Neural cell (in vitro differentiated cells): Measurements from ENCODE around the gene LCE1F. TPM values are rescaled to one million over a fixed set of nuclear protein-coding genes. Genes with fewer than 3 reads are reported as not detected.

Experiments
- H2AFZ ChIP-seq: fragments of 200-600, 300-800 bp; sonication (generic), shearing (Covaris generic); 2 replicates; pipeline ENCODE4 v1.6.0; 2014; ENCODE audit warnings: low read depth, mild to moderate bottlenecking, antibody characterized with exemption, low read length, moderate library complexity
- H3F3A ChIP-seq: fragments of 200-600 bp; shearing (Covaris generic); 2 replicates; pipeline ENCODE4 v1.6.1; 2016; ENCODE audit warnings: mild to moderate bottlenecking, moderate library complexity, mixed read lengths, antibody characterized with exemption, low read length; ENCODE audit not compliant: insufficient read depth, poor library complexity, severe bottlenecking
- H3K27ac ChIP-seq: fragments of 200-600, 300-800 bp; sonication (generic), shearing (Covaris generic); 2 replicates; pipeline ENCODE4 v1.5.1; 2014; ENCODE audit warnings: mild to moderate bottlenecking, low read length, moderate library complexity
- H3K27me3 ChIP-seq: fragments of 300-800, 200-600 bp; sonication (generic), shearing (Covaris generic); 2 replicates; pipeline ENCODE4 v1.6.0; 2014; ENCODE audit warnings: mild to moderate bottlenecking, low read depth, low read length, moderate library complexity; ENCODE audit not compliant: insufficient read depth
- H3K36me3 ChIP-seq: fragments of 300-800, 200-600 bp; sonication (generic), shearing (Covaris generic); 2 replicates; pipeline ENCODE4 v1.5.1; 2014; ENCODE audit warnings: mild to moderate bottlenecking, antibody characterized with exemption, low read length, moderate library complexity; ENCODE audit not compliant: insufficient read depth
- H3K4me2 ChIP-seq: fragments of 300-800, 200-600 bp; sonication (generic), shearing (Covaris generic); 2 replicates; pipeline ENCODE4 v1.6.0; 2014; ENCODE audit warnings: mild to moderate bottlenecking, low read length
- H3K4me3 ChIP-seq: fragments of 300-800, 200-600 bp; sonication (generic), shearing (Covaris generic); 2 replicates; pipeline ENCODE4 v1.5.1; 2014; ENCODE audit warnings: mild to moderate bottlenecking, low read length, moderate library complexity
- H3K79me2 ChIP-seq: fragments of 200-600 bp; shearing (Covaris generic); replicated peaks from 2 replicates; pipeline ENCODE4 v1.6.0; 2014; ENCODE audit warnings: mild to moderate bottlenecking, low read length, moderate library complexity; ENCODE audit not compliant: insufficient read depth
- H3K9ac ChIP-seq: fragments of 300-800, 200-600 bp; sonication (generic), shearing (Covaris generic); 2 replicates; pipeline ENCODE4 v1.6.1; 2016; ENCODE audit warnings: mild to moderate bottlenecking, low read length, mixed read lengths
- H3K9me2 ChIP-seq: fragments of 200-600 bp; shearing (Covaris generic); 2 replicates; pipeline ENCODE4 v1.6.1; 2016; ENCODE audit warnings: mild to moderate bottlenecking, low read length, mixed read lengths; ENCODE audit not compliant: insufficient read depth
- H3K9me3 ChIP-seq: fragments of 200-600, 300-800 bp; sonication (generic), shearing (Covaris generic); 2 replicates; pipeline ENCODE4 v1.6.1; 2016; ENCODE audit warnings: mild to moderate bottlenecking, mixed run types, low read length, moderate library complexity, mixed read lengths
- H4K20me1 ChIP-seq: fragments of 200-600 bp; shearing (Covaris generic); 2 replicates; pipeline ENCODE4 v1.6.1; 2016; ENCODE audit warnings: mild to moderate bottlenecking, mixed run types; ENCODE audit not compliant: insufficient read depth
- CTCF ChIP-seq: fragments of 450-650 bp; IDR thresholded peaks from 2 replicates; pipeline ENCODE4 v1.5.1; 2014; ENCODE audit warnings: antibody characterized with exemption, mild to moderate bottlenecking, moderate library complexity; ENCODE audit not compliant: poor library complexity, severe bottlenecking
- EP300 ChIP-seq: fragments of 450-650 bp; conservative IDR thresholded peaks from 2 replicates; pipeline ENCODE4 v1.6.1; 2014; ENCODE audit warnings: antibody characterized with exemption, mild to moderate bottlenecking, moderate library complexity; ENCODE audit not compliant: poor library complexity, severe bottlenecking
- EZH2 ChIP-seq: fragments of 200-600, 300-800 bp; shearing (Covaris generic), sonication (generic); IDR thresholded peaks from 2 replicates; pipeline ENCODE4 v1.6.1; 2014; ENCODE audit warnings: antibody characterized with exemption, low read length, borderline replicate concordance, mild to moderate bottlenecking; ENCODE audit not compliant: insufficient read depth, poor library complexity, severe bottlenecking
- MXI1 ChIP-seq: fragments of 450-650 bp; conservative IDR thresholded peaks from 2 replicates; pipeline ENCODE4 v1.6.1; 2014; ENCODE audit warnings: antibody characterized with exemption, mild to moderate bottlenecking; ENCODE audit not compliant: poor library complexity, severe bottlenecking
- POLR2AphosphoS5 ChIP-seq: IDR thresholded peaks from 2 replicates; pipeline ENCODE4 v1.6.1; 2012
- RAD21 ChIP-seq: fragments of 450-650 bp; conservative IDR thresholded peaks from 2 replicates; pipeline ENCODE4 v1.6.1; 2014; ENCODE audit warnings: antibody characterized with exemption, mild to moderate bottlenecking, moderate library complexity
- REST ChIP-seq: IDR thresholded peaks from 2 replicates; pipeline ENCODE4 v1.6.1; 2012; ENCODE audit warnings: borderline replicate concordance
- SMC3 ChIP-seq: fragments of 450-650 bp; conservative IDR thresholded peaks from 2 replicates; pipeline ENCODE4 v1.6.1; 2014; ENCODE audit warnings: antibody characterized with exemption, mild to moderate bottlenecking, moderate library complexity; ENCODE audit not compliant: poor library complexity
- TAF1 ChIP-seq: IDR thresholded peaks from 2 replicates; pipeline ENCODE4 v1.6.1; 2012; ENCODE audit warnings: low read depth
- polyA plus RNA-seq: library from polyadenylated mRNA; depleted of rRNA; stranded (reverse); fragments of >200 nt; gene quantifications from 2 replicates; pipeline ENCODE4 v1.2.3, GENCODE V29; 2014

Gene LCE1F
- polyA plus RNA-seq, 1 donor from 2014 or later, result not detected

GRCh38 chr1:152745765-152746444 is 29.0 kb upstream of the LCE1F start:
- Histone ChIP-seq H3K4me3 (no peak overlapping the region), H2AFZ (no peak overlapping the region), H3K9me2 (no peaks in the 10 kb centered on the region), H3F3A (no peaks in the 10 kb centered on the region), H3K4me2 (no peak overlapping the region), H4K20me1 (no peaks in the 10 kb centered on the region), H3K27me3 (no peaks in the 10 kb centered on the region), H3K36me3 (no peaks in the 10 kb centered on the region), H3K9me3 (no peaks in the 10 kb centered on the region), H3K27ac (no peak overlapping the region), H3K9ac (no peak overlapping the region), H3K79me2 (no peaks in the 10 kb centered on the region)
- TF ChIP-seq MXI1 (no peak), TAF1 (no peak), POLR2AphosphoS5 (no peak), EZH2 (no peak), CTCF (no peak), SMC3 (no peak), EP300 (no peak)

- Histone ChIP-seq H3K9ac (no peak overlapping the region), H3K27me3 (no peaks in the 10 kb centered on the region), H3F3A (no peaks in the 10 kb centered on the region), H3K4me3 (no peak overlapping the region), H2AFZ (no peak overlapping the region), H3K79me2 (no peaks in the 10 kb centered on the region), H3K9me2 (no peaks in the 10 kb centered on the region), H3K9me3 (no peaks in the 10 kb centered on the region), H3K27ac (no peak overlapping the region), H3K36me3 (no peaks in the 10 kb centered on the region), H3K4me2 (no peak overlapping the region), H4K20me1 (no peaks in the 10 kb centered on the region)
- TF ChIP-seq SMC3 (no peak), MXI1 (no peak), EZH2 (no peak), REST (no peak), RAD21 (no peak), EP300 (no peak), CTCF (no peak), POLR2AphosphoS5 (no peak), TAF1 (no peak)
Observed at GRCh38 chr1:152747831-152748230, 27.1 kb upstream of the LCE1F start.
